CD4-positive, alpha-beta T cell treated with Interleukin-2 at 100 ng/mL for 4 hours (primary cell): ENCODE results near the gene ANXA3.
"Not testable (repeated sequence)": the region's sequence is repeated elsewhere in the genome, so short reads cannot be mapped to it uniquely, and the experiment has no call there.

Experiments used
- DNase-seq: peaks from one replicate; pipeline ENCODE4 v3.0.0-alpha.2; 2020; ENCODE audit warnings: low spot score

ANXA3 gene

DNA sequence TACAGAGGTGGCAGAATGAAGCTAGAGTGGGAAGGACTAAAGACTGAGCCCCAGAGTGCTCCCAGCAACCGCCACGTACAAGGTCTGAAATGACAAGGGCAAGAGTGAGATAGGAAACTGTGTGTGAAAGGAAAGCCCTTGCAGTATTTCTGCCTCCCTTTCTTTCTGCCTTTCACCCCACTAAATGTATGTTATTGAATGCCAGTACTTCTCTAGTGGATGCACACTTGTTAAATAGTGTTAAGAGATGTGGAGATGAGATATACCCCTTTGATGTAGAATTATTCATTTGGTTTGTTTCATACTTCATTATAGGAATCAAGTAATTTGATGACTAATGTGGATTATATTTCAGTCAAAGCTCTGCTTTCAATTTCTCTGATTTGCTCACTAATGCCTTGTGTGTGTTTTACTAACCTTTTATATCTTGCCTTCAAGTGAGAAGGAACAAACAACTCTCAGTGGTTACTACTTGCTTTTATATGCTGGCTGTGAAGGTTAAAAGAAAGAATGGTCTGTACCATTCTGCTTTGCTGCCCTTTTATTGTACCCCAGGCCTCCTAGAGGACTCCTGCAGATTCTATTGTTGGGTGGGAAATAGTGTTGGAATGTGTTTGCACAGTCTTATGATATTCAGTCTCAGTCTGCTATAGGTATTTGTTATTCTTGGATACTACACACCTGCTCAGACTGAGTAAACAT, 8.0 kb upstream of the ANXA3 start:
- no peak for DNase-seq

DNA sequence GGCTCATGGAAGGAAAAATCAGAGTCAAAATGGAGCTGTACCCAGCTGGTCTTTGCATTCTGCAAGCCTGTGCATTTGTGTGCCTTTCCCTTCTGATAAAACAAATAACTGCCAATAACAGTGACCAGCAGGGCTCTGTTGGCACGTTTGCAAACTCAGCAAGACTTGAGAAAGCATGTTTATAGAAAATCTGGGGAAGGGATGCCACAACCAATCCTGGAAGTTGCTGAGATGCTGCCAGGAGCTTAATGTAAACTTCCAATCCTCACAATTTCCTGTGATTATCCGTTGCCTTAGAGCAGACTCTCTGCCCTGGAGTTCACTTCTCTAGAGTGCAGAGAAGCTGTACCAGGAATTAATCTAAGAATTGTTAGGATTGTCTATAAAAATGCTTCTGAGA, 6.9 kb upstream of the ANXA3 start:
- DNase-seq: no peak

DNA sequence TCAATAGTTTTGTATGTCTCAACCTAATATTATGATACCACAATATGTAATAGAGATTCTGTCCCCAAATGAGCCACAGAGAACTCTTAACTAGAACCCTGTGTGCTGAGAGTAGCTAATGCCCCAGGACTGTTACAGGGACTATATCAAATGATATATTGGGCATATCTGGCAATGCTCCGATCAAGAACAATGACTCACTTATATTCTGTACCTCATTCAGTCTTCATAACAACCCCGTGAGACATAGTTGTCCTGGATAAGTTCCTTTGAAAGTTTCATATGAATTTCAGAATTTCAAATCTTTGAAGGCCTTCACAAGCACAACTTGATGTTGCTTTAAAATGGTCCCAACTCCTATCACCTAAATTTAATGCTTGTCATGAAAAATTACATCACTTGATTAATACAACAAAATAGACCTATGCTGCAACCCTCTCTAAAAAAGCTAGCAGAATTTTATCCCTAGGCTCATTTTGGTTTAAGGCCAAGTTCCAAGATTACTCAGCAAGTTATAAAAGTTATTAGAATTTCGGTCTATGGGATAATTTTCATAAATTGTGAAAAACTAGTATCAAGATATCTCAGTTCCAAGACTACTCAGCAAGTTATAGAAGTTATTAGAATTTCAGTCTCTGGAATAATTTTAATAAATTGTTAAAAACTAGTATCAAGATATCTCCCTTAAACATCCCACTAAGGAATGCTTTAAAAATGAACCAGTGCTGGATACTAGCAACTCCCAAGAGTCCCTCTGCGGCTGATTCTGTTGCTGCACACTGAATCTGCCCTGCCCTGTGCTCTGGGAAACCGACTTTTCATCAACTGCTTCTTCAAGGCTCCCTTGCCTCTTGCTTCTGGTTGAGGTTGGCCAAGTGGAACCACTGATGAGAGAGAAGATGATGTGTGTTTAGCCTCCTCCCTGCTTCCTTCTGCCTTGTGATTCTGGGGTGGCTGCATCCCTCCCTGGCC, 6.0 kb upstream of the ANXA3 start:
- no peak for DNase-seq

DNA sequence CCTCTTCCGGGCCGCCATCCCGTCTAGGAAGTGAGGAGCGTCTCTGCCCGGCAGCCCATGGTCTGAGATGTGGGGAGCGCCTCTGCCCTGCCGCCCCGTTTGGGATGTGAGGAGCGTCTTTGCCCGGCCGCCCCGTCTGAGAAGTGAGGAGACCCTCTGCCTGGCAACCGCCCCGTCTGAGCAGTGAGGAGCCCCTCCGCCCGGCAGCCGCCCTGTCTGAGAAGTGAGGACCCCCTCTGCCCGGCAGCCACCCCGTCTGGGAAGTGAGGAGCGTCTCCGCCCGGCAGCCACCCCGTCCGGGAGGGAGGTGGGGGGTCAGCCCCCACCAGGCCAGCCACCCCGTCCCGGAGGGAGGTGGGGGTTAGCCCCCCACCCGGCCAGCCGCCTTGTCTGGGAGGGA, 3.7 kb upstream of the ANXA3 start:
- not testable (repeated sequence) for DNase-seq

DNA sequence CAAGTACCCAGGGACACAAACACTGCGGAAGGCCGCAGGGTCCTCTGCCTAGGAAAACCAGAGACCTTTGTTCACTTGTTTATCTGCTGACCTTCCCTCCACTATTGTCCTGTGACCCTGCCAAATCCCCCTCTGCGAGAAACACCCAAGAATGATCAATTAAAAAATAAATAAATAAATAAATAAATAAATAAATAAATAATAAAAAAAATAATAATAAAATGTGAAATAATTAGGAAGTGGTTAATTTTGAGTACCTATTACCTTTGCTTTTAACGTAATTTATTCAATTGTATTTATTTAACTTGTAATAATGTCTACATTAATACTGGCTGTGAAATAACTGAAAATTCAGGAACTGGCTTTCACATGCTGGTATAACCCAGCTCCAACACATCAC, 2.7 kb upstream of the ANXA3 start:
- not testable (repeated sequence) for DNase-seq

DNA sequence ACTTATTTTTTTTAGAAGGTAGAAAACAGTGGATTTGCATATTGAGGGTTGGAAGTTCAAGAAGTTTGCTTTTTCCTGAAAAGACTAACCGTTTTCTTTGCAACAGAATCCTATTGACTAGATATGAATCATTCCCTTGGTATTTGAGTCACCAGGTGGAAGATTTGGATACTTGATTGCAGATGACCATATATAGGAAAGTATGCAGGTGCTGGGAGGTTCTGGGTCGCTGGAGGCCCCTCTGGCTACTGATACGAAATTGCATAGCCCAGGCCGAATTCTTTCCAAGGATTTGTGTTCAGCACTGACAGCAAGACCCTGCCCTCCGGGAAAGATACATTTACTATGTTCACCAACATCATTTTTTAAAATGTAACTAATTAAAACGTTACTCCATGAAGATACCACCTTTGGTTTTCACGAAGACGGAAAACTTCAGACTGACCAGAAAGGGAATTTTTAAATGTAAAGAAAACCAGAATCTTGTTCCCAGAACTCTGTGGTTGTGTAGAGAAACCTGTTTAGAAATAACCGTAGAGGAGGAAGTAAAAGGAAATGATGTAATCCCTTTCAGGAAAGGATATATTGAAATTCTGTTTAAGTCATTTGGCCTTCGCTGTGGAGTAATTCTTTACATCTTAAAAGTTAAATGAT, 946 bp downstream of the ANXA3 start:
- no peak for DNase-seq

DNA sequence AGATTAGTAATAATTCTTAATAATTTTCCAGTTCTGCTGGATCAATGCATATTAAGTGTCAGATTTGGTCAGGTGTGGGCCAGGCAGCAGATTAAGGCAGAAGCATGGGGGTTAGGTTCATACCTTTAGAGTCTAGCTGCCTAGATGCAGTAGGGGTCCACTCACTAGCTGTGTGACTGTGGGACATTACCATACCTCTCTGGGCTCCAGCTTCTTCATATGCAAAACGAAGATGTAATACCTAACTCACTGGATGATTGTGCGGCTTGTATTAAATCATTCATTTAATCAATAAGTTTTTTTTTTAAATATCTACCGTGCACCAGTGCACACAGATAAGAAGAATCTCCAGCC, 1.4 kb downstream of the ANXA3 start:
- DNase-seq: no peak

- no peak for DNase-seq
Measured at GRCh38 chr4:78553529-78554060, 2.0 kb downstream of the ANXA3 start.

DNA sequence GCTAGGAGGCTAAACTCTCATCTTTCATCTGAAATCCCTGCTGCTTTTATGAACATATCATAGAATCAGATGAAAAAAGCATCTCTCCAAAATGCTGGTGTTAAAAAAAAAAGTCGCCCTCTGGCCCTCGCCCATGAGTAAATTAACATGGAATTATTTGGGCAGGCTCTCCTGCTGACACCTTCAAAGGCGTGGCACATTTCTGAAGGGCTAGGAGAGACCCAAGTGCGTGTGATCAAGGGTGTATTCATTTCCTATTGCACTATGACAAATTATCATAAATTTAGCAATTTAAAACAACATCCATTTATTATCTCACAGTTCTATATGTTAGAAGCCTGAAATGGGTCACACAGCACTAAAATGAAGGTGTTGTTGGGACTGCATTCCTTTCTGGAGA, 5.1 kb downstream of the ANXA3 start:
- no peak for DNase-seq

DNA sequence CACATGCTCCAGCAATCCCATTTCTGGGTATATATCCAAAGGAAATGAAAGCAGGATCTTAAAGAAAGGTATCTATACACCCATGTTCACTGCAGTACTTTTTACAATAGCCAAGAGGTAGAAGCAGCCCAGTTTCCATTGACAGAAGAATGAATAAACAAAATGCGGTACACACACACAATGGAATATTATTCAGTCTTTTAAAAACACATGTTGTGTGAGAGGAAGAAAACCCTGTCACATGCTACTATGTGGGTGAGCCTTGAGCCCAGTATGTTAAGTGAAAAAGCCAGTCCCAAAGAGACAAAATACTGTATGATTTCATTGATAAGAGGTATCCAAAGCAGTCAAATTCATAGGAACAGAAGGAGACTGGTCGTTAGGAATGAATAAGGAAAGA, 6.3 kb downstream of the ANXA3 start:
- no peak for DNase-seq

DNA sequence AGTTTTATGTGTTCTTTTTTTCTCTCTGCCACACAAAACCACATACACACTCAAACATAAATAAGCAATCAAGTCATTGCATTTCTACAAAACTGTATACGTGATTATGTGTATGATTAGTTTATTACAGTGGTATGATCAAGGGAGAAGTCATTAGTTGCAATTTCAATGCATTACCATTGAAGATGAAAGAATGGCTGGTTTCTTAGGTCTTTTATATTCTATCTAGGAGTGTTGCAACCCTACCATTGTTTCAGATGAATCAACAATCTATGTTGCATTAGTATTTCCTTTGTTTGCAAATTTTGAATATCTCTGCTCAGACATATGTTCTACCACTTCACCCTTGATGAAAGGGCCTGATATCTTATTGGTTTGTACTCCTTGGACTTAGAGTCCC, 6.8 kb downstream of the ANXA3 start:
- DNase-seq: no peak

GRCh38 chr4:78560296-78560963, 8.9 kb downstream of the ANXA3 start:
- DNase-seq: no peak

DNA sequence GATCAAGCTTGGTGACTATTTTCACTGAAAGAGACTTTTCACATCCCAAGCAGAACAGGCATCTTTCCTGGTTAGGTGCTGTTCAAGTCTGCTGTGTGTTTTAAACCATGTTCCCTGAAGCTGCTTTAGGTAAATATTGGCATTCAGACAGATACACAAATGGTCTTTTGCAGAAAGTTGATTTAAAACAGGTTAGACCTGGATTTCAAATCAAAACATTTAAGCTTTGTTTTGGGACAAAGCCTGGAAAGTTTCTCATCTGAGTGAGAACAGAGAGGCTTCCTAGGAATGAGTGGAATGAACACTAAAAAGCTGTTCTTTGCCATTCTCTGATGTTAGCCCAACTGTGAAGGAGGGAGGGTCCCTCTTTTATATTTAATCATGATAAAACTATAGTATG, 10.1 kb downstream of the ANXA3 start:
- DNase-seq: no peak

- no peak for DNase-seq
Measured at GRCh38 chr4:78562687-78563086, 11.1 kb downstream of the ANXA3 start.

DNA sequence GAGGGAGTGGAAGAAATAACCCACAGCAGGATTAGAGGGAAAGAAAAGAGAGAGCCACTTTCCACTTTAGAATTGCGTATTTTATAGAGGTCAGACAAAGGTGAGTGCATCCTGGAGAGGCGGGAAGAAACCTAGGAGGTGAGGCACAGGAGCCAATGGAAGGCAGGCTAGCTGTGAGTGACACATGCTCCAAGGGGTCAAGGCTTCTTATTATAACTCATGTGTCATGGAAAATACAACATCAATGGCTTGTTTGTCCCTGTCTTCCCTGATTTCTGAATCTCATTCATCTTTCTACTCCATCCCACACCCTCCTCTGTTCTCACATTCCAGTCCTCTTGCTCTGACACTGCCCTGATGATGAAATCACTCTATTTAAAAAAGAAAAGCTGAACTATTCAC, 14.4 kb downstream of the ANXA3 start:
- no peak for DNase-seq

- DNase-seq: no peak
Measured at GRCh38 chr4:78566834-78567499, 15.4 kb downstream of the ANXA3 start.

DNA sequence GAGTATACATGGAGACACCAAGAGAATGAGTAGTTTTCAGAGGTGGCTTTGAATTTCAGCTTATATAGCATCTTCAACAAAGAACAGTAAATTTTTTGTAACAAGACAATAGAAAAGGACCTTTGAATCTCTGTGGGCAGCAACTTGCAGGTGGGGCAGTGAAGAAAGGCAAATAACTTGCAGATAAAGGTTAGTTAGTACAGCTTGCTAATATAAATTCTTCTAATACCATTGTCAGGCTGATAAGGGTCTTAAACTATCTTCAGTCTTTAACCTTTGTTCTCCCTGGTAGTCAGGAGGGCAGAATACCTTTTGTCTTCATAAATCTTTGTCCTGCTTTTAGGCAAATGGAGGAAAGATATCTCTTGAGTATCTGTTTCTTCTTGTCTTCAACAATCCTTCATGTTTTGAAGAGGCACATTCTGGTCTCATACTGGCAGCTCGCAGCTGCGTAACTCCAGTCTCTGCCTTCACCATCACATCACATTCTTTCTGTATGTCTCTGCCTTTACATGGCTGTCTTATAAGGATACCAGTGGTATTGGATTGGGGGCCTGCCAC, 16.0 kb downstream of the ANXA3 start:
- no peak for DNase-seq

- no peak for DNase-seq
Measured at GRCh38 chr4:78568640-78569305, 17.2 kb downstream of the ANXA3 start.

DNA sequence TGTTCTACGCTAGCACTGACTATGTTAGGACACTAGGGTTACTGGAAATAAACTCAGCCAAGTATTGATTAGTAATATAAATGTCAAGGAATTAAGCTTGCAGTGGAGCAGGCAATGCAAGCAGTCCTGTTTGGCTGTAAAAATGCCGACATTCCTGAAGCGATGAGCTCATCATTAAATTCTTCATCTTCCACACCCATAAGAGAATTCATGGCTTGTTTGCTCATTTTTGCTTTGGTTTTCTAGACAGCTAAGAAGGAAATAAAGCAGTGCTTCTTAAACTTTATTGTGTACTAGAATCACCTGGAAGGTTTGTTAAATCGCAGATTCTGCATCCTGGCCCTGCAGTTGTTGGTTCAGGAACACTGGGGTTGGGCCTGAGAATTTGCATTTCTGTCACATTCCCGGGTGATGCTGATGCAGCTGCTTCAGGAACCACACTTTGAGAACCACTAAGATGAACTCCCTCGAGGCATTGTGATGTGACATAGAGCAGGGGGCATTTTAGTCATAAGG, 17.8 kb downstream of the ANXA3 start:
- no peak for DNase-seq

DNA sequence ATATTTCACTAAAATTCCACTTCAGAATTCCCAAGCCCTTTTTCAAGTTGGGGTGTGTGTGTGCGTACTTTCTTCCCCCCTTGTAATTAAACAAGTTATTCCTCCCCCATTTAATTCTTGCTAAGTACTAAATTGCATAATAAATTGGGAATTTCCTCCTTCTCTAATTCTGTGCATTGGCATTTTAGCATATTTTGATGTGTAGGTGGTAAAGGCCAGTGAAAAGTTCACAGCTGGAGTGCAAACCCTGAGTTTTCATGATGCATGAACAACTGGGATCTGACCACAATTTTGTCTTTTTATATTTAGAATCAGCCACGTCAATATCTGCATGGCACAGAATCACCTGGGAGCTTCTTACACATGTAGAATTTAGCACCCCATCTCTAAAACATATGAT, 18.5 kb downstream of the ANXA3 start:
- DNase-seq: no peak
